ENCODE data around the gene IFIT1.
A peak's percentile ranks its signal among the peaks of the same experiment; 100 is the strongest.

The IFIT1 gene, protein sequence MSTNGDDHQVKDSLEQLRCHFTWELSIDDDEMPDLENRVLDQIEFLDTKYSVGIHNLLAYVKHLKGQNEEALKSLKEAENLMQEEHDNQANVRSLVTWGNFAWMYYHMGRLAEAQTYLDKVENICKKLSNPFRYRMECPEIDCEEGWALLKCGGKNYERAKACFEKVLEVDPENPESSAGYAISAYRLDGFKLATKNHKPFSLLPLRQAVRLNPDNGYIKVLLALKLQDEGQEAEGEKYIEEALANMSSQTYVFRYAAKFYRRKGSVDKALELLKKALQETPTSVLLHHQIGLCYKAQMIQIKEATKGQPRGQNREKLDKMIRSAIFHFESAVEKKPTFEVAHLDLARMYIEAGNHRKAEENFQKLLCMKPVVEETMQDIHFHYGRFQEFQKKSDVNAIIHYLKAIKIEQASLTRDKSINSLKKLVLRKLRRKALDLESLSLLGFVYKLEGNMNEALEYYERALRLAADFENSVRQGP

DNA sequence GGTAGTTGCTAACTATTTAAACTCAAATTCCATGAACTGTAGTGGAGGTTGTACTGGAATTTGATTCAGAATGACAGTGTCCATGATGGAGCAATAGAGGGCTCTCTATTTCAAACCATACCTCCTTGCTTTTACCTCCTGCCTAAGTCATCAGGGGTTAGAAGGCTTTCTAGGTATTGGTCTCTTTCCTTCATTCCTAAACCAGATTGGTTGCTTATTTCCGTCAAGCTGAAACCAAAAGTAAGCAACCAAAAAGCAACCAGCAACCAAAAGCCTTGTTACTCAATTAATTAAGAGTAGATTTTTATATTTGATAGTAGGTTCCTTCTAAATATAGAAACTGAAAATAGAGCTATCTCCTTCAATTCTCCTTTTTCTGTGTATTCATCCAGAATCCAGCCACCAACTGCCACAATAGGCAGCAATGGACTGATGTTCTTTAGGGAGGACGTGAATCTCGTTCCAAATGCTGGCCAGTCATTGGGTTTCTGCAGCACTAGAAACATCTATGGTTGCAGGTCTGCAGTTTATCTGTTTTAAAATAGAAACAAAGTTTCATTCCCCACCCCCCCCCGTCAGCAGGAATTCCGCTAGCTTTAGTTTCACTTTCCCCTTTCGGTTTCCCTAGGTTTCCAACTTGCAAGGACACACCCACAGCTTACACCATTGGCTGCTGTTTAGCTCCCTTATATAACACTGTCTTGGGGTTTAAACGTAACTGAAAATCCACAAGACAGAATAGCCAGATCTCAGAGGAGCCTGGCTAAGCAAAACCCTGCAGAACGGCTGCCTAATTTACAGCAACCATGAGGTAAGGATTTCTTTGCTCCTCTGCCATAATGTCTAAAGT, at the start of gene IFIT1:
TSS of gene IFIT1 (plus strand) at position 717 of the 850 bp plus-strand sequence. CDS start at position 807, 90 bp downstream.
- peak; percentile 93 for DNase-seq

DNA sequence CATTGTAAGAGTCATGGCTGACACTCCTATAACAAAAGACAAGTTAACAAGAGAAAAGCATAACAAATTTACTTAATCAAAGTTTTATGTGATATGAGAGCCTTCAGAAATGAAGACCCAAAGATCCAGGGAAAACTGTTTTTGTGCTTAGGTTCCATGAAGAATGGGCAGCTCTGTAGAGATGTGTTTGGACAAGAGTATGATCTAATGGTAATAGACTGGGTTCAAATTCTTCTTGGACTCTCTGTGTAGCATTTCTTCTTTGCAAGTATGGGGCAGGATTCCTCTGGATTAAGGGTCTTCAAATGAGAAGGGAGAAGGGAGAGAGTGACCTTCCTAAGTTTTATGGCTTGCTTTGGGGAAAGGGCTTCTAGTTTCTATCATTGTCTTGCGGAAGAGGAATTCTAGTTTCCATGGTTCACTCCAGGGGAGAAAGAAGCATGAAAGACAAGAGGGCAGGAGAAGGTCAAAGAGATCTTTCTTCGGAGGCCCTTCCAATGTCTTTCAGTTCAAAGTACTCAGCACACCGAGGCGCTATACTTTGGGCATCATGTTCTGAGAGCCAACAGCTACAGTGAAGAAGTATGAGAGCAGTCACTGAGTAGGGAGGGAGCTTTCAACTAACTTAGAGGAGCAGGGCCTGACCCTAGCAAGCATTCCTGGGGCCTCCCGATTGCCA, 49.2 kb upstream of the IFIT1 start:
- no peak for DNase-seq

DNA sequence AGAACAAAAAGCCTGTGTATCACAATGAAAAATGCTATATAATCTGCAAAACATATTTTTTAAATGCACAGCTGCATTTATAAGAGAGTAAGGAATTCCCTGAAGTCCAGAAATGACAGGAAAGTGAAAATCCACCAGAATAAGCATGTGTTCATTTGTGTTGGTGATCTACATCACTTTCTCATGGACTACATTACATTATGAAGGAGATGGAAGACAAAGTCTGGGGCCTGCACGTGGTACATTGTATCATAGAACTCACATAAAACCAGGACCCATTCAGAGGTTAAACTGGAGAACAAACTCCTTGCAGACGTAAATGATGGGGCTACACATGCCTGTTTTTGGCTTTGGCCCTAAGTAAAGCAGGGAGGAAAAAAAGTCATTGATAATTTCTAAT, 48.3 kb upstream of the IFIT1 start:
- no peak for DNase-seq

DNA sequence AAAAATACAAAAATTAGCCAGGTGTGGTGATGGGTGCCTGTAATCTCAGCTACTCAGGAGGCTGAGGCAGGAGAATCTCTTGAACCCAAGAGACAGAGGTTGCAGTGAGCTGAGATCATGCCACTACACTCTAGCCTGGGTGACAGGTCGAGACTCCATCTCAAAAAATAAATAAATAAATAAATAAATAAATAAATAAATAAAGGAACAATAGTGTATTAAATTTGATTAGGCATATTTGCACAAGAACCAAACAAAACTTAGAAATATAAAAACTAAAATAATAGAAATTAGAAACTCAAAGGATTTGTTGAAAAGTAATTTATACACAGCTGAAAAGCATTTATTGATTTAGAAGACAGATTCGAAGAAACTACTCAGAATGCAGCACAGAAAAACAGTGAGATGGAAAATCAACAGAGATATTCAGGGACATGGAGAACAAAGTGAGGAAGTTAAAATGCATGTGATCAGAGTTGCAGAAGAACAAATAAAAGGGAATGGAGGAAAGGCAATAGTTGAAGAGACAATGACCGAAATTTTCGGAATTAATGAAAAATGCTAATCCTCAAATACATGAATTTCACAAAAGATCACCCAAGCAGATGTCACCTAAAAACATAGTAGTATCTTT, 46.9 kb upstream of the IFIT1 start:
- no peak for DNase-seq

DNA sequence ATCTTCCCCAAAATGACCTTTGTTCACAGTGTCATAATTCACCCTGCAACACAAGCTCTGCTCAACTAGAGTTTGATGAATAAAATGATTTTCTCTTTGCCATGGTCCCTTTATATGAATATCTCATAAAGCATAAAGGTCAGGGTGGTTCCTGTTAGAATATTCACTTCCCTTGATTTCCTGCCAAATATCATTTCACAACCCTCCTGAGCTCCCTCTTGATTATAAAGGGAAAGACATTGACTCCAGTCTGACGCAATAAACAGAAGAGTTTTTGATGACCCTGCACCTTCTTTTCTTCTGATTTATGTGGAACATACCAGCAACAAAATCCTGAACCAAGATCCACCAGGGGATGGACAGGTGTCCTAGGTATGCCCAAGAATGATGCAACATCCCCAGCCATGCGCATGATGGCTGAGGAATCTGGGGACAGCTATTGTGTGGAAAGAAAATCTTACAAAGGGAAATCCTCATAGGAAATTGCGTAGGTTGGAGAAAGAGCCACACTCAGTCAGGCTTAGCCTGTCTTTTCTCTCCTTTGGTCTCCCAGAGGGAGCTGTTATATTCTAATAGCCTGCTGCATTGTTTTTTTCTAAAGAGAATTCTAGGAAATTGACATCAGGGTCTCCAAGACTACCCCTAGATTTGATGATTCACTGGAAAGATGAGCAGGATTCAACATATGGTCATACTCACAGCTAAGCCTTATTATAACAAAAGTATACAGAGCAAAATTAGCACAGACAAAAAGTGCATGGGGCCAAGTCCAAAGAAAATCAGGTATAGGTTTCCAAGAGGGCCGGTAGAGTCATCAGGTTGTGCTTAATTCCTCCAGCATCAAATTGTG, 45.8 kb upstream of the IFIT1 start:
- peak; percentile 62 for DNase-seq

DNA sequence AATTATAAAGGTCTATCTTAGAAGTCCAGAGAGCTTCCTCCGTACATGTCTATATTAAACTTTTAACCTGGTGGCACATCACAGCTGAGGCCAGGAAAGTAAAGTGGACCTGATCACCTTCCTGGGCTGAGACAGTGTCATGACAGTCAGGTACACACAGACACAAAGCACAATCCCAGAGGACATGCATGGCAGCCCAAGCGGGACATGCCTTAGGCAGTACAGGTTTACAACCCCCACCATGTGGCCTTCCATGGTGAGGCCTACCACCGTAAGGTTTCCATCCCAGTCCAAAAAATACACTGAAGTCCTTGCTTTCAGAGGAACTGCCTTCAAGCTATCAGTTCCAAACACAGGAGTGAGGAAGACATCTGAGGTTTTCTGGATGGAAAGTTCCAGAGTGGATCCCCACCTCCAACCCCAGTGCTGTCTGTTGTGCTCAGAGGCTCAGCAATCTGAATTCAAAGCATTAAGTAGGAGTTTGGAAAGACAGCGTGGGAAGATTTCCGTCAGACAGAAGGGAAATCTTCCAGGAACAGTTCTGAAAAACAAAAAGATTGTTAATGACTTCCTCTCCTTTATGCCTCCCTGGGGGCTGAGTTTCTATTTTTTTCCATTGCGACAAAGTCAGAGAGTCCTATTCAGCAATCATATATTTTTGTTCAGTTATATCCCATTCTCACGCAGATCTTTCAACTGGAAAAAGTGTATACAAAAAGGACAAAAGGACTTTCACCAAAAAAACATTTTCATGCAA, 44.5 kb upstream of the IFIT1 start:
- no peak for DNase-seq

DNA sequence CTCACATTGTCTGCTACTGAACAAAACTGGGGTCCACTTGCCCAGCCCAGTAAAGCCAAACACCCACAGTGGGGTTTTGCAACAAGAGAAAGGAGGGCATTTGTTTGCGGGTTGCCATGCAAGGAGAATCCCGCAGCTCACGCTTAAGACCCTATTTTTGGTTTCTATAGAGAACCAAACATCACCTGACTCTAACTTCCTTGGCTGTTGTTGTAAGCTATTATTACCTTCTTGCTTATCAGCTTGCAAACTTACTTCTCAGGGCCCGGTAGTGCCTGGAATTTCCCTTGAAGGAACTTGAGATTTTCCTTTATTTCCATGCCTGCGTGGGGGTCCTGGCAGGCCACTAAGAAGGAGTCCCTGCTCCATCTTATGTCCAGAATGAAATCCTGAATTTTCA, 43.9 kb upstream of the IFIT1 start:
- no peak for DNase-seq

DNA sequence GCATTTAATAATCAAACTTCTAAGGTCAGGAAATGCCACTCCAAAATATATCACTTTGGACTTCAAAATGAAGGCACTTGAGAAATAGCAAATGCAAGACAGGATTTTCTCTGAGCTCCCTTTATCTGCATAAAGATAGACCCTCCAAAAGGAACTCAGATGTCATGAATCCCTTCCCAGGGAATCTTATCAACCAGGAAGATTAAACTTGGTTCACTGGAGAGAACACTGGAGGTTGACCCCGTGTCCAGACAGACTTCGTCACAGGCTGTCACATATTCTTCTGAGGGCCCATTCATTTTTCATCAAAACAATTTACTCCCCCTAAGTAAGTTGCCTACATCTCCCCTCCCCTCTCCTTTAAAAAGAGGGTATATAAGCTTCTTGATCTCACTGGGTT, 43.4 kb upstream of the IFIT1 start:
- no peak for DNase-seq

DNA sequence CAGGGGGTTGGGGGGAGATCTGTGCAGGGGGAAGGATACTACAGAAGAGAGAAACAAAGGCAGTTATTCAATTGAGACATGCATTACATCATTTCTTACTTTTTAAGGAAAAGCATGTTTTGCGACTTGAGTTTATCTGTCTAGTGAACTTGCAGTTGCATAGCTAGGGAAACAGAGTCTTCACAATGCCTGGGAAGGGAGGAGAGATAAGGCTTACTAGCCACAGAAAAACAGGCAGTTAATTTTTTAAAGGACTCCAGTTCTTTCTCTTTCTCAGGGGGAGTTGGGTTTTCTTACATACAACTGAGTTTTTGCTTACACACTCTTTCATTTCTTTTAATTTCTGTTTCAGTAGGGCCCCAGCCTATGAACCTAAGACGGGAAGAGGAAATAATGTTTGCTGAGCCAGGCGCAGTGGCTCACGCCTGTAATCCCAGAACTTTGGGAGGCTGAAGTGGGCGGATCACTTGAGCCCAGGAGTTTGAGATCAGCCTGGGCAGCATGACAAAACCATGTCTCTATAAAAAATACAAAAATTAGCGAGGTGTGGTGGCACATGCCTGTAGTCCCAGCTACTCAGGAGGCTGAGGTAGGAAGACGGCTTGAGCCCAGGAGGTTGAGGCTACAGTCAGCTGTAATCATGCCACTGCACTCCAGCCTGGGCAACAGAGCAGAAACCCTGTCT, 41.6 kb upstream of the IFIT1 start:
- DNase-seq = peak; percentile 42

DNA sequence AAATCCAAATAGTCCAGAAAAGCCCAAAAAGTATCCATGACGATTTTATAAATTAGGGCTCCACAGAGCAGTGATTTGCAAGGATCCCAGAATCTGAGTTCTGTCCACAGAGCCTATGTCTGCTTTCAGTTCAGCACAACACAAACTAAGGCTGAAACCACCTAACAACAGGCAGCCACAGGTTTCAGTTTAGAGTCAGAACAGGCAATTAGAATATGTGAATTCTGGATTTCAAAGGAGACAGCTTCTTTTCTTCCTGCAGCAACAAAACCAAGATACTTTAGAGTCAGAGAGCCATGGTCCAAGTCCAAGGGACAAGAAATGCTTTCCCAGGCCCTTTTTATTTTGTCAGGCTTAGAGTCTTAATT, 41.0 kb upstream of the IFIT1 start:
- DNase-seq = no peak

DNA sequence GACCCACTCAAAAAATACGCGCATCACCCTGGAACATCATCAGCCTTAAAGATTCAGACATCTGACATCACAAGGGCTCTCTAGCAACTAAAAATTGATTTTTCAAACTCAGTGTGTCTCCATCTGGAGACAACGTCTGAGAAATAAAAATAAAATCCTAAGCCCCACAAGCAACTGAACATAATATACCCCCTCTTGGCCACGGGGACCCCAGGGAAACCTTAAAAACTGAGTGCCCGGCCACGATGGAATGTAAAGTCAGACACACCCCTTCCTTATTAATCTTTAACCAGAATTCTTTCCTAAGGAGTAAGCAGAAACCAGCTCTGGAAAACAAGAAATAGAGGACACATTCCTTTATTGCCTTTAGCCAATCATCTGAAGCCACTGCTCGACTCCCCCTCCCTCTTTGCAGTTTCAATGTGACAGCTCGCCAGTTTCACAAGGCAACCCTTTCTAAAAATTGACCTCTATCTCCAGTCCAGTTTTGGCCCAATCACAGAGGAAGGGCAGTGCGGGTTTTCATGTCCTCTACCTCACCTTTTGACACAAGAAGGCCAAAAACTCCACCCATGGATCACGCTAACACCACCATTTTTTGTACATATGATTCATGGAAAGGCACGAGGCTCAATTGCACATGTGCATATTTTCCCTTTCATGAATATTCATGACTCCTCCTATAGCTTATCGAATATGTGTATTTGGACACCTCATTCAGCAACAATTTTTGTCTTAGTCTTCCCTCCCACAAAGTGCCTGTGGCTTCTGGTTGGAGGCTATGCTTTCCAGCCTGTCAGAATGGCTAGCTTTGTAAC, 40.4 kb upstream of the IFIT1 start:
- DNase-seq = peak; percentile 98

DNA sequence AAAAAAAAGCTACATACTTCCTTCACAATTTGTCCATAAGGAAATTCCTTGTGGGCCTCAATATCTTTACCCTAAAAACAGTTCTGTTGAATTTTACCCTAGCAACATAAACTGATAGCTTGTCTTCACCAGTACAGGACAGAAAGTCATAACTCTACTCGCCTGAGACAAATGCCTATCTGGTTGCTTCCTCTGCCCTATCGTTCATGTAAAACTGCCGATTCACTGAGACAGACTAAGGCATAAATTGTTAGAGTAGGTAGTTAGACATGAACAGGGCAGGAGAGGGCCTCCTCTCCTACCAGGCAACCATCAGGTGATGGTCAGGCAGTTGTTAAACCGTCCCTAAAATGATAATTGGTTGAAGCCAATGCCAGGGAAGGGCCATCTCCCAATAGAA, 39.6 kb upstream of the IFIT1 start:
- no peak for DNase-seq

DNA sequence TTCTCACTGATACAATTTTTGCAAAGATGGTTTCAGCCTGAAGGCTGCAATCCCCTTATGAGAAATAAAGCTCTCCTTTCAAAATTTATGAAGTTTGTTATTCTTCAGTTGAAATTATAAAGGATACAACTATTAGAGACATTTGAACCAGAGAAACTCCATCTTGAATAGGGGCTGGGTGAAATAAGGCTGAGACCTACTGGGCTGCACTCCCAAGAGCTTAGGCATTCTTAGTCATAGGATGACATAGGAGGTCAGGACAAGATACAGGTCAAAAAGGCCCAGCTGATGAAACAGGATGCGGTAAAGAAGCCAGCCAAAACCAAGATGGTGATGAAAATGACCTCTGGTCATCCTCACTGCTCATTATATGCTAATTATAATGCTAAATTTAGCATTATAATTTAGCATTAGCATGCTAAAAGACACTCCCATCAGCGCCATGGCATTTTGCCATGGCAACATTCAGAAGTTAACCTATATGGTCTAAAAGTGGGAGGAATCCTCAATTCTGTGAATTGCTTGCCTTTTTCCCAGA, 37.0 kb upstream of the IFIT1 start:
- peak; percentile 90 for DNase-seq

DNA sequence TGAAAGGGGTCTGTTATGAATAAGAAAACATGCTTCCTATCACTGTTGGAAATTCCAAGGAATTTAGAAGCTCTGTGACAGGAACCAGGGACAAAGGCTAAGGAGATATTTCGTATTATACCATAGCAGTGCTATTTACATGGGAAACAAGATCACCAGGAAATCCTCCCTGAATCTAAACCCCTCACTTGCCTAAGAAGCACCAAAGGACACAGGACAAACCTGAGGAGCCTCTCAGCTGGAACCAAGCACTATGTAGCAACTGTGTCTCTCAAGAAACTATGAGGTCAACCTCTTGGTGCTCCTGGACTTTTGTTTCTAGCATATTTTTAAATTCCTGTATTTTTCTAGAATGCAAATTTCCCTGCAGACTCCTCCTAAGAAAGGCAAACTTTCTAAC, 35.3 kb upstream of the IFIT1 start:
- no peak for DNase-seq

DNA sequence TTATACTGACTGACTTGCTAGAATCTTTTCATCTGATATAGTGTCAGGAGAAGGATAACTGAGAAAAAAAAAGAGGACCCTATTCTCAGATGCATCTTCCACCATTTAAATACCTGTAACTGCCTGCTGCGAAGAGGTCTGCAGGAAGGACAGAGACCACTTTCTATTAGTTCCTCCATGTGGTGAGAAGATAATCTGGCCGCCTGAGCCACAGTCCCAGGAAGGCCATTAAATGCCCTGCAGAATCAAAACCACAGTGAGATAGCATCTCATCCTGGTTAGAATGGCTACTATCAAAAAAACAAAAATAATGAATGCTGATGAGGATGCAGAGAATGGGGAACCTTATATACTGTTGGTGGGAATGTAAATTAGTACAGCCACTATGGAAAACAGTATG, 34.4 kb upstream of the IFIT1 start:
- no peak for DNase-seq

DNA sequence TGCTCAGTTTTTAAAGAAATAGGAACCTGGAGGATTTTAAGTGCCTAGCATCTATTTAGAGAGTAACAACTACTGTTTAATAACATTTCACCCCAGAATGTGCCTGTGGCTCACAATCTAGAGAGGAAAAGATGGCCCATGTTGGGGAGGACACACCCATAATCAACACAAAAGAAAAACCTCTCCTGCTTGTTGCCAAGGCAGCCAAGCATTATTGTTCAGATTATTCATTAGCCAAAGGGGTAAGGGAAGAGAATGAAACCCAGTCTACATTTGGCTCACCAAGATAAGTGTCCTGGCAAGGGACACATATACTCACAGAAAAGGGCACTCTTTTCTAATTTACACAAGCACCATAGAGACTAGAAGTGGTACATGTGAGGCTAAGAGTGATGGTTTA, 32.3 kb upstream of the IFIT1 start:
- no peak for DNase-seq

DNA sequence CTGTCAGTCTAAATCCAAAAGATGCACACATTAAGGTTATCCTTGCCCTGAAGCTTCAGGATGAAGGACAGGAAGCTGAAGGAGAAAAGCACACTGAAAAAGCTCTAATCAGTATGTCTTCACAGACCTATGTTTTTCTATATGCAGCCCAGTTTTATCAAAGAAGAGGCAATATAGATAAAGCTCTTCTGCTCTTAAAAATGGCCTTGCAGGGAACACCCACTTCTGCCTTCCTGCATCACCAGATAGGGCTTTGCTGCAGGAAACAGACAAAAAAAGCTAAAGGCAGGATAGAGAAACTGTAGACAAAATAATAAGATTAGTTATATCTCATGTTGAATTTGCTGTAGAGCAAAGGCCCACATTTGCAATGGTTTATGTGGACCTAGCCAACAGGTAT, 29.5 kb upstream of the IFIT1 start:
- DNase-seq = no peak

DNA sequence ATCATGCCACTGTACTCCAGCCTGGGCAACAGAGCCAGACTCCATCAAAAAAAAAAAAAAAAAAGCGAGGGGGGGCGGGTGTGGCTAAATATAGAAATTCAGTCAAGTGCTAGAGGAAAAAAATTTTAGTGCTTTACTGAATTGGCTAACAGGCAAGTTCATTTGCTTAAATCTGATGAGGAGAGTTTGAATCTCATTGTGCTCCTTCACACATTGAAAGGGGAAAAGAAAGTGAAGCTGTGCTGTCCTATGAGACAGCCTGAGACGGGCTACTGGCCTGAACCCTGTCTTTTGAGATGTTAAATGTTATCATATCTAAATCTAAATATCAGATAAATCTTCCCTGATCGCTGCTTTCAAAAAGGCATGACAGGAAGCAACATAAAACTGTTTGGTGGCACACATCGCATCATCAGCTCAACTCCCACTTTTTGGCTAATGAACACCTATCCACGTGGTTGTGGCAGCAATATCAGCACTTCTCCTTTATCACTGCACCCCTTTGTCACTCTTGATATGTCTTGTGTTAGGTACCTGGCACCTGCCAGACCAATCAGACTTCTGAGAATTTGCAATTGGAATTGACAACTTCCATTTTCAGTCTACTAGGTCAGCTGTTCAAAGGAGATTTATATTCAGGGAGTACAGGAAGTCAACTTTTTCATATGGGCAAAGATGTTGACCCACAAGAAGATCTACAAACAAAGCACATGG, 28.5 kb upstream of the IFIT1 start:
- no peak for DNase-seq

DNA sequence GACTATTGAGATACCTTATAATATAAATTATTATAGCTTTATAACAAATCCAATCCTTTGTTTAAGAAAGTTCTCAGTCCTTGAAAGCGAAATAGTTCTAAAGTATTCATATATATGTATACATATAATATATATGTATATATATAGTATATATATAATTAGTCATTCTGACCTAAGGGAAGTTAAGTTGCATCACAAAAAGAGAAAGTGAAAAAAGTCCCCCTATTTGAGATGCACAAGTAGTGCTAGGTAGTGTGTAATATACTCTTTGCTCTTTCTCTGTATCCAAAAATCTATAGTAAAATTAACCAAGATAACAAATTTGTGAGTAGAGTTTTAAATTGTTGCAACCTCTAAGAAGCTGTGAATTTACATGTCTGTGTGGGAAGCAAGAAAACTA, 27.9 kb upstream of the IFIT1 start:
- DNase-seq = no peak

Data from EL (cell line).